Measurements from ENCODE around the gene ASTN1.

ASTN1 gene

GRCh38 chr1:176944606-176945005 is 219.9 kb downstream of the ASTN1 start:
- H3K4me3 ChIP-seq (ENCODE audit: low read depth, low read length) = no peak overlapping the region
- DNase-seq (ENCODE audit: low read depth, low spot score) = no peak
- ChIA-PET POLR2A (no interaction called here), CTCF (no interaction called here)
- no peak for TF ChIP-seq CTCF (IDR thresholded peaks at IDR 0.05; ENCODE audit: insufficient read depth, low read length, missing control alignments)

GRCh38 chr1:176943783-176944182 is 220.7 kb downstream of the ASTN1 start:
- POLR2A ChIA-PET = no interaction called here
- H3K4me3 ChIP-seq (ENCODE audit: low read depth, low read length) = no peak overlapping the region
- no peak for DNase-seq (ENCODE audit: low read depth, low spot score)
- CTCF ChIA-PET = no interaction called here
- no peak for TF ChIP-seq CTCF (IDR thresholded peaks at IDR 0.05; ENCODE audit: insufficient read depth, low read length, missing control alignments)

GRCh38 chr1:176942346-176942745 is 222.2 kb downstream of the ASTN1 start:
- no peak for TF ChIP-seq CTCF (IDR thresholded peaks at IDR 0.05; ENCODE audit: insufficient read depth, low read length, missing control alignments)
- ChIA-PET CTCF (no interaction called here), POLR2A (no interaction called here)
- no peak for DNase-seq (ENCODE audit: low read depth, low spot score)
- no peak overlapping the region for H3K4me3 ChIP-seq (ENCODE audit: low read depth, low read length)

GRCh38 chr1:176939993-176940392 is 224.5 kb downstream of the ASTN1 start:
- ChIA-PET POLR2A (no interaction called here), CTCF (no interaction called here)
- no peak overlapping the region for H3K4me3 ChIP-seq (ENCODE audit: low read depth, low read length)
- TF ChIP-seq CTCF (IDR thresholded peaks at IDR 0.05; ENCODE audit: insufficient read depth, low read length, missing control alignments) = no peak
- no peak for DNase-seq (ENCODE audit: low read depth, low spot score)

- no peak for DNase-seq (ENCODE audit: low read depth, low spot score)
- POLR2A ChIA-PET = no interaction called here
- CTCF ChIA-PET = no interaction called here
- no peak for TF ChIP-seq CTCF (IDR thresholded peaks at IDR 0.05; ENCODE audit: insufficient read depth, low read length, missing control alignments)
- H3K4me3 ChIP-seq (ENCODE audit: low read depth, low read length) = no peak overlapping the region
Observed at GRCh38 chr1:176938375-176938774, 226.1 kb downstream of the ASTN1 start.

- DNase-seq (ENCODE audit: low read depth, low spot score) = no peak
- H3K4me3 ChIP-seq (ENCODE audit: low read depth, low read length) = no peak overlapping the region
- CTCF ChIA-PET = no interaction called here
- no peak for TF ChIP-seq CTCF (IDR thresholded peaks at IDR 0.05; ENCODE audit: insufficient read depth, low read length, missing control alignments)
- POLR2A ChIA-PET = no interaction called here
Observed at GRCh38 chr1:176934370-176934769, 230.1 kb downstream of the ASTN1 start.
